ENCODE data around the gene AFMID.

- TF ChIP-seq EZH2 (IDR thresholded peaks at IDR 0.05; ENCODE audit: borderline replicate concordance, low read depth, low read length, poor library complexity, severe bottlenecking) (no peak), CTCF (conservative IDR thresholded peaks at IDR 0.05; ENCODE audit: low read depth, low read length) (no peak)
These were observed 55.0 kb downstream of the AFMID start for GRCh38 chr17:78242024-78242742.
